Stomach (tissue), 4 donors: ENCODE results near the gene PLA2G4F.

Experiments
- POLR2AphosphoS5 ChIP-seq, 3 donors: sonication (generic); formaldehyde crosslinking; IDR thresholded peaks; one replicate each; pipeline ENCODE4 v1.6.1; 2016; ENCODE audit warnings: antibody characterized with exemption in 3 of 3
- TF ChIP-seq, protein P1 (sequence below), 7 experiments: fragments of 450-650 bp in 4 of 7; fragments of 200-600 bp in 3 of 7; sonication (generic) in 3 of 7; IDR thresholded peaks; one replicate each; pipeline ENCODE4 v1.5.1; 2016 to 2019; ENCODE audit warnings: antibody characterized with exemption in 7 of 7, control low read depth in 2 of 7, mild to moderate bottlenecking in 1 of 7

DNA sequence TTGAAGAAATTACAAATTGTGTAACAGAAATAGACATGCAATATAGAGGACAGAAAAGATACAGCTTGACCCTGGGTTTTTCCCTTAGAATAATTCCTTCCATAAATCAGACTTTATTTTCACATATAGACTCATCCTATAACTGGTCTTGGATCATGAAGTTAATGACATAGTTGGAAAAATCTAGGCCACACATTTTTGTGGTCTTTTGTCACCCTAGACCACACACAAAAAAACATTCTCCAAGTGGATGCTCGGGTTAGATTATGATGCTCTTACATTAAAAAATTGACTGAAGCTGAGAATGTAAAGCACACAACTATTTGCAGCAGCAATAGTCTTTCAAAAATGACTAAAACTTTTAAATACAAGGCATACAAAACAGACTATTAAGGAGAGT lies 54.6 kb downstream of the PLA2G4F start:
- TF ChIP-seq POLR2AphosphoS5 (IDR thresholded peaks at IDR 0.05) = no peak
- TF ChIP-seq, protein P1, sequence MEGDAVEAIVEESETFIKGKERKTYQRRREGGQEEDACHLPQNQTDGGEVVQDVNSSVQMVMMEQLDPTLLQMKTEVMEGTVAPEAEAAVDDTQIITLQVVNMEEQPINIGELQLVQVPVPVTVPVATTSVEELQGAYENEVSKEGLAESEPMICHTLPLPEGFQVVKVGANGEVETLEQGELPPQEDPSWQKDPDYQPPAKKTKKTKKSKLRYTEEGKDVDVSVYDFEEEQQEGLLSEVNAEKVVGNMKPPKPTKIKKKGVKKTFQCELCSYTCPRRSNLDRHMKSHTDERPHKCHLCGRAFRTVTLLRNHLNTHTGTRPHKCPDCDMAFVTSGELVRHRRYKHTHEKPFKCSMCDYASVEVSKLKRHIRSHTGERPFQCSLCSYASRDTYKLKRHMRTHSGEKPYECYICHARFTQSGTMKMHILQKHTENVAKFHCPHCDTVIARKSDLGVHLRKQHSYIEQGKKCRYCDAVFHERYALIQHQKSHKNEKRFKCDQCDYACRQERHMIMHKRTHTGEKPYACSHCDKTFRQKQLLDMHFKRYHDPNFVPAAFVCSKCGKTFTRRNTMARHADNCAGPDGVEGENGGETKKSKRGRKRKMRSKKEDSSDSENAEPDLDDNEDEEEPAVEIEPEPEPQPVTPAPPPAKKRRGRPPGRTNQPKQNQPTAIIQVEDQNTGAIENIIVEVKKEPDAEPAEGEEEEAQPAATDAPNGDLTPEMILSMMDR (IDR thresholded peaks at IDR 0.05) = no peak
